Measurements from ENCODE around the gene DRG2. TPM values are rescaled to one million over a fixed set of nuclear protein-coding genes. Genes with fewer than 3 reads are reported as not detected.

Gene DRG2
- total RNA-seq, 1 donor from 2014 or later, result 24.6 TPM

DNA sequence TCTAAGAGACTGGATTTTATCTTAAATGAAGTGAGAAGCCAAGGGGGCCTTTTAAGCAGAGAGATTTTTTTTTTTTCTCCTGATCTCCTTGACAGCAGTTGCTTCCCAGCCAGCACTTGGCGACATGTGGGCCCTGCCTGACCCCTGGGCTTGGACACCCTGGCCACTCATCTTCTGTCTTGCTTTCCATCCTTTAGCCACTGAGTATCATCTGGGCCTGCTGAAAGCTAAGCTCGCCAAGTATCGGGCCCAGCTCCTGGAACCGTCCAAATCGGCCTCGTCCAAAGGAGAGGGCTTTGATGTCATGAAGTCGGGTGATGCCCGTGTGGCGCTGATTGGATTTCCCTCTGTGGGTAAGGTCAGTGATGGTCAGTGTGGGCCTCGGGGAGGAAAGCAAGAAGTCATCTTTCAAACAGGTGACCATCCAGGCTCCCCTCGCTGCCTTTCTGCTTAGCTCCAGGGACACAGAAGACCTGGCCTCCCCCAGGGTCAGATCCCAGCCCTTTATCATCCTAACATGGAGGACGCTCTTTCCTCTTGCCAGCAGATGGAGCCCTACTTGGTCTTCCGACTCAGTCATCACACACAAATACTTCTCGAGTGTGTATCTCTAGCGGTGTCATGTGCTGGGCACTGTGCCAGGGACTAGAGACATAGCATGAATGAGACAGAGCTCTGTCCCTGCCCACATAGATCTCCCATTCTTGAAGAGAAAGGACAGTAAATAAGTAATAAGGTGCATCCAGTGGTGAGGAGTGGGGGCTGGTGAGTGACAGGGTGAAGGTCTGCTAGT is 6.1 kb downstream of the DRG2 start:
- Mint-ChIP-seq H3K4me1 (ENCODE audit: low read depth) (peaks cover 15% of the 10 kb centered on the region), H3K36me3 (ENCODE audit: low read depth) (peaks cover 22% of the 10 kb centered on the region), H3K27ac (ENCODE audit: unreplicated experiment) (peak overlapping the region; percentile 57)

DNA sequence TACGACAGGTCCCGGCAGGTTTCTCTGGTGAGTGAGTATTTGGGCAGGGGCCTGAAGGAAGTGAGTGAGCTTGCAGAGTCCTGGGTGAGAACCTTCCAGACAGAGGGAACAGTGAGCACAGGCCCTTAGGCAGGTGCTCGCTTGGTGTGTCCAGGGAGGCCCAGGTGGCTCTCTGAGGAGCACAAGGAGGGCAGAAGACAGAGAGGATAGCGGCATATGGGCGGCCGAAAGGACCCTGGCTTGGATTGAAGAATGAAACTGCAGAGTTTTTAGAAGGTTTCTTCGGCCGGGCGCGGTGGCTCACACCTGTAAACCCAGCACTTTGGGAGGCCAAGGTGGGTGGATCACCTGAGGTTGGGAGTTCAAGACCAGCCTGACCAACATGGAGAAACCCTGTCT is 6.7 kb downstream of the DRG2 start:
- Mint-ChIP-seq H3K9me3 (ENCODE audit: low read depth) (no peaks in the 10 kb centered on the region), H3K36me3 (ENCODE audit: low read depth) (peaks cover 22% of the 10 kb centered on the region), H3K27ac (ENCODE audit: unreplicated experiment) (peak overlapping the region; percentile 57), H3K4me1 (ENCODE audit: low read depth) (peaks cover 9% of the 10 kb centered on the region), H3K4me3 (ENCODE audit: unreplicated experiment) (no peak overlapping the region), H3K27me3 (ENCODE audit: low read depth) (no peaks in the 10 kb centered on the region)
- TF ChIP-seq, protein P1, sequence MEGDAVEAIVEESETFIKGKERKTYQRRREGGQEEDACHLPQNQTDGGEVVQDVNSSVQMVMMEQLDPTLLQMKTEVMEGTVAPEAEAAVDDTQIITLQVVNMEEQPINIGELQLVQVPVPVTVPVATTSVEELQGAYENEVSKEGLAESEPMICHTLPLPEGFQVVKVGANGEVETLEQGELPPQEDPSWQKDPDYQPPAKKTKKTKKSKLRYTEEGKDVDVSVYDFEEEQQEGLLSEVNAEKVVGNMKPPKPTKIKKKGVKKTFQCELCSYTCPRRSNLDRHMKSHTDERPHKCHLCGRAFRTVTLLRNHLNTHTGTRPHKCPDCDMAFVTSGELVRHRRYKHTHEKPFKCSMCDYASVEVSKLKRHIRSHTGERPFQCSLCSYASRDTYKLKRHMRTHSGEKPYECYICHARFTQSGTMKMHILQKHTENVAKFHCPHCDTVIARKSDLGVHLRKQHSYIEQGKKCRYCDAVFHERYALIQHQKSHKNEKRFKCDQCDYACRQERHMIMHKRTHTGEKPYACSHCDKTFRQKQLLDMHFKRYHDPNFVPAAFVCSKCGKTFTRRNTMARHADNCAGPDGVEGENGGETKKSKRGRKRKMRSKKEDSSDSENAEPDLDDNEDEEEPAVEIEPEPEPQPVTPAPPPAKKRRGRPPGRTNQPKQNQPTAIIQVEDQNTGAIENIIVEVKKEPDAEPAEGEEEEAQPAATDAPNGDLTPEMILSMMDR (IDR thresholded peaks at IDR 0.05), result no peak
- DNase-seq (ENCODE audit: low spot score), result no peak

More for the DNA sequence above, 6.1 kb downstream of the DRG2 start:
- no peaks in the 10 kb centered on the region for H3K9me3 Mint-ChIP-seq (ENCODE audit: low read depth)
- no peak for DNase-seq (ENCODE audit: low spot score)
- H3K27me3 Mint-ChIP-seq (ENCODE audit: low read depth), result no peaks in the 10 kb centered on the region
- TF ChIP-seq, protein P1 (IDR thresholded peaks at IDR 0.05), result peak; percentile 68
- H3K4me3 Mint-ChIP-seq (ENCODE audit: unreplicated experiment), result no peak overlapping the region

DNA sequence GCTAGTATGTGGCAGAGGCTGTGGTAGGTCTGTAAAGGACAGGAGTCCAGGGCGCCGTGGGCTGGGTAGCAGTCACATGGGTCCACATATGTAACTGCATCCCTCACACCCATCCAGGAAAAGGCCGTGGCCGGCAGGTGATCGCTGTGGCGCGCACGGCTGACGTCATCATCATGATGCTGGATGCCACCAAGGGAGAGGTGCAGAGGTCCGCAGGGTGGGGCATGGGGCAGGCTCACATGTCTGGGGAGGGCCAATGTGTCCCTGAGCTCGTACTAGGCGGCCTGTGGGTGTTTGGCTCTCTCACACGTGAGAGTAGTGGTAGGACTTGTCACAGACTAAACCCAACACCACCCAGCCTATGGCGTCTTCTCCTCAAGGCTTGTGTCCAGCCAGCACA is 11.8 kb downstream of the DRG2 start:
- DNase-seq (ENCODE audit: low spot score), result no peak
- no peaks in the 10 kb centered on the region for H3K9me3 Mint-ChIP-seq (ENCODE audit: low read depth)
- no peak overlapping the region for H3K4me3 Mint-ChIP-seq (ENCODE audit: unreplicated experiment)
- H3K36me3 Mint-ChIP-seq (ENCODE audit: low read depth), result peaks cover 16% of the 10 kb centered on the region
- TF ChIP-seq, protein P1 (IDR thresholded peaks at IDR 0.05), result no peak
- H3K27me3 Mint-ChIP-seq (ENCODE audit: low read depth), result no peaks in the 10 kb centered on the region
- no peak overlapping the region for H3K27ac Mint-ChIP-seq (ENCODE audit: unreplicated experiment)
- no peaks in the 10 kb centered on the region for H3K4me1 Mint-ChIP-seq (ENCODE audit: low read depth)

DNA sequence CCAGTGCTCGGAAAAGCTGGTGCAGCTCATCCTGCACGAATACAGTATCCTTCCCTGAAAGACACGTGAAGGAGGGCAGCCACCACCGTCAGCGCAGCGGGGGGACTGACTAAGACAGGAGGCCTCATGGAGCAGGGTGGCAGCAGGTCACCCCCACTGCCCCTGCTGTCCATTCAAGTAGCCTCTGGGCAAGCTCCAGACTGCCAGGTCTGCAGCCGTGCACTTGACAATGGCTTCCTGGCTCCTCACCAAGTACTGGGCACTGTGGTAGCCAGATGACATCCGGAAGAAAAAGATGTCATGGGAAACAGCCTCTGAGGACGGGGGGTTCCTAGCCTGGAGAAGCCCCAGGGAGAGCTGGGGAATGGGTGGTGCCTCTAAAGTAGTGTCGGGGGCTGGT is 12.9 kb downstream of the DRG2 start:
- H3K27ac Mint-ChIP-seq (ENCODE audit: unreplicated experiment), result no peak overlapping the region
- TF ChIP-seq, protein P1 (IDR thresholded peaks at IDR 0.05), result no peak
- H3K27me3 Mint-ChIP-seq (ENCODE audit: low read depth), result no peaks in the 10 kb centered on the region
- DNase-seq (ENCODE audit: low spot score), result no peak
- no peak overlapping the region for H3K4me3 Mint-ChIP-seq (ENCODE audit: unreplicated experiment)
- peaks cover 16% of the 10 kb centered on the region for H3K36me3 Mint-ChIP-seq (ENCODE audit: low read depth)
- H3K9me3 Mint-ChIP-seq (ENCODE audit: low read depth), result no peaks in the 10 kb centered on the region
- H3K4me1 Mint-ChIP-seq (ENCODE audit: low read depth), result no peaks in the 10 kb centered on the region

DNA sequence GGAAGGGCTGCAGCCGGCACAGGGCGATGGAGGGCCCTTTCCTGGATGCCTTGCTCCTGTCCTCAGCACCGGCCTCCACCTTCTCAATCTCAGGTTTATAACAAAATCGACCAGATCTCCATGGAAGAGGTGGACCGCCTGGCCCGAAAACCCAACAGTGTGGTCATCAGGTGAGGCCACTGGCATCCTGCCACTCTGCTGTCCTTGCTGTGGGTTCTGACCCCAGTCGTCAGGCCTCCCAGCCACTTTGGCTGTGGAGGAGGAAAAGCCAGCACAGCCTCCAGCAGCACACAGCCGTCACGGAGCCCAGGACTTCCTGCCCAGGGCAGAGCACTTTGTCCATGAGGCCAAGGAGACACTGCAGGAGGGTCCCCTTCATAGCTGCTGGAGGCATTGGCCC is 14.1 kb downstream of the DRG2 start:
- DNase-seq (ENCODE audit: low spot score), result no peak
- Mint-ChIP-seq H3K4me1 (ENCODE audit: low read depth) (no peaks in the 10 kb centered on the region), H3K27me3 (ENCODE audit: low read depth) (no peaks in the 10 kb centered on the region), H3K27ac (ENCODE audit: unreplicated experiment) (no peak overlapping the region), H3K9me3 (ENCODE audit: low read depth) (no peaks in the 10 kb centered on the region), H3K36me3 (ENCODE audit: low read depth) (peaks cover 6% of the 10 kb centered on the region), H3K4me3 (ENCODE audit: unreplicated experiment) (no peak overlapping the region)
- TF ChIP-seq, protein P1 (IDR thresholded peaks at IDR 0.05), result no peak
